HEK293T (cell line): ENCODE measurements around the gene UGT1A10.

Source experiments
- BHLHE40 ChIP-seq: fragments of 450-650 bp; IDR thresholded peaks from 2 replicates; pipeline ENCODE4 v1.6.1; 2016; ENCODE audit warnings: mild to moderate bottlenecking, moderate library complexity, borderline replicate concordance
- CTBP1 ChIP-seq: fragments of 450-650 bp; IDR thresholded peaks from 2 replicates; pipeline ENCODE4 v1.6.1; 2016; ENCODE audit warnings: borderline replicate concordance
- ELF4 ChIP-seq: fragments of 450-650 bp; IDR thresholded peaks from 2 replicates; pipeline ENCODE4 v1.6.1; 2017; ENCODE audit warnings: antibody characterized with exemption
- FOXA1 ChIP-seq: fragments of 450-650 bp; IDR thresholded peaks from 2 replicates; pipeline ENCODE4 v1.6.1; 2016; ENCODE audit warnings: mild to moderate bottlenecking
- HDGF ChIP-seq: fragments of 450-650 bp; IDR thresholded peaks from 2 replicates; pipeline ENCODE4 v1.6.1; 2017; ENCODE audit warnings: antibody characterized with exemption, borderline replicate concordance
- TARDBP ChIP-seq: fragments of 450-650 bp; IDR thresholded peaks from 2 replicates; pipeline ENCODE4 v1.6.1; 2016

DNA sequence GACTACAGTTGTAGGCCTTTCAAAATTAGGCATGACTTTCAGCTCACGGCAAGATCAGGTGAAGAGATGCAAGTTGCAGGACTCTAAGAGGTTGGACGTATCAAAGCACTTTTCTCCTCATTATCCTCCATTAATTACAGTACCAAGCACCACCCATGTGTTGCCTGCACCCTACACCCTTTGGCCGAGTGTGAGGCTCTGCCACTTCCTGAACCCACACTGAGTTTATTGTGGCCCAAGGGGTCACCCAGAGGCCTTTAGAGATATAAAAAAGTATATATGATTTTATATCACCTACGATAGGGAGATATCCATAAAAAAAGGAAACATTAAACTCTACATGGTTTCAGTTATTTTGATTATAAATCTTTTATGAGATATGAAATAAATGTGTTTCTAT is 16.0 kb upstream of the UGT1A10 start:
- TF ChIP-seq TARDBP (no peak), ELF4 (no peak), BHLHE40 (no peak), FOXA1 (no peak), CTBP1 (no peak), HDGF (no peak)
